HG03342 (cell line): ENCODE results near the gene RPL11.
"Not testable (repeated sequence)": the region's sequence is repeated elsewhere in the genome, so short reads cannot be mapped to it uniquely, and the experiment has no call there.

Source experiments
- ATAC-seq: cut with Tn5 transposase; IDR thresholded peaks from one replicate; pipeline ENCODE4 v1.9.1; 2021; ENCODE audit warnings: mild to moderate bottlenecking, moderate library complexity; ENCODE audit not compliant: unreplicated experiment

RPL11 gene

DNA sequence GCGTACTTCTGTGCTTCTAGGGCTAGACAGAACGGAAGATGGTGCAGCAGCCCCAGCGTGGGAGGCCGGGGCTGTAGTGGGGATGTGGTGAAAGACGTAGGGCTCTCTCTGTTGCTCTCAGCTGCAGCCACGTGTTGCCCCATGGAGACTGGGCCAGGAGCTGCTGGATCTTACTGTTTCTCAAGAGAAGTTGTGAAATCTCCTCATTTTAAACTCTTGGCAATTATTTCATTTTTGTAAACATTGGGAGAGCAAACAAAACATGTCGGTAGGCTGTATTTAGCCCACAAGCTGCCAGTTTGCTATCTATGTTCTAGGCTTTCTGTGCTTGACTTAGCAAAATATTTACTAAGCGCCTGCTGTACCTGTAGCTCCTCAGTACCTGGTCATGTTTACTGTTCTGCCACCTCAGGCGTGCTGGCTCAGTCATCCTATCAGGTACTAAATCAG is 35.8 kb downstream of the RPL11 start:
- no peak for ATAC-seq

- no peak for ATAC-seq
Observed at GRCh38 chr1:23732363-23733224, 41.0 kb downstream of the RPL11 start.

DNA sequence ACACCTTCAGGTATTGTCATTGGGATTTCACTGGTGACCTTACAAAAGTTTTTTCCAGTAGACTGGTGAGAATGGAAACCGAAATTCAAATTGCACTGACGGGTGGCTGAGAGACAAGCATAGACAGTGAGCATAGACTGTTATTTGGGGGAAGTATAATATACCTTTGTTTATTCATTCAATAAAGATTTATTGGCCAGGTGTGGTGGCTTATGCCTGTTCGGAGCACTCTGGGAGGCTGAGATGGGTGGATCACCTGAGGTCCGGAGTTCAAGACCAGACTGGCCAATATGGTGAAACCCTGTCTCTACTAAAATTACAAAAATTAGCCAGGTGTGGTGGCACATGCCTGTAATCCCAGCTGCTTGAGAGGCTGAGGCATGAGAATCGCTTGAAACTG is 41.7 kb downstream of the RPL11 start:
- ATAC-seq: not testable (repeated sequence)

- ATAC-seq: no peak
Observed at GRCh38 chr1:23736437-23737134, 45.0 kb downstream of the RPL11 start.

DNA sequence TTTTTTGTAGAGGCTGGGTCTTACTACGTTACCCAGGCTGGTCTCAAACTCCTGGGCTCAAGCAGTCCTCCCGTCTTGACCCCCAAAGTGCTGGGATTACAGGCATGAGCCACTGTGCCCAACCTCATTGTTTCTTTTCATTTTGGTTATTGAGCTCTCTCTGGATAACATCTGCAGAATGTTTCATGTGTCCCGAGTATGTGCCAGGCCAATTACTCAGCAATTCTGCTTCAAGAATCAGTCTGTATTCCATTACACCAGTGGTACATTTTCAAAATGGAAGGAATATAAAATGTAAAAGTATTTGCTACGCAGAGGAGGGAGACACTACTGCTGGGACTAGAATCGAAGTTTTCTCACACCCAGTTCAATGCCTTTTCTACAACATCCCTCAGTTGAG is 50.0 kb downstream of the RPL11 start:
- ATAC-seq: no peak

GRCh38 chr1:23742670-23743286 is 51.2 kb downstream of the RPL11 start:
- ATAC-seq: no peak

- ATAC-seq: peak; percentile 77
Observed at GRCh38 chr1:23743287-23744152, 51.9 kb downstream of the RPL11 start, which contains the start of gene ELOA. Gene ELOA, plus strand, starts transcription at chr1:23743471. Its CDS starts 33 bp downstream, at chr1:23743504.

- ATAC-seq: no peak
Observed at GRCh38 chr1:23745515-23745914, 53.9 kb downstream of the RPL11 start.
